Stimulated activated CD4-positive, alpha-beta T cell treated with anti-CD3 and anti-CD28 coated beads, Interleukin-2, amount 100 ng/mL, for 48 hours (primary cell): ENCODE results near the gene GABARAP.

Source experiments
- DNase-seq, 2 donors: peaks; one replicate each; pipeline ENCODE4 v3.0.0-alpha.2; 2020

GABARAP gene

GRCh38 chr17:7239091-7240027 lies 2.9 kb downstream of the GABARAP start, which contains the start of gene PHF23:
Gene PHF23 (minus strand): TSS chr17:7239457. CDS start chr17:7239279, 178 bp downstream.
- DNase-seq: peak; percentile 92 to 94

DNA sequence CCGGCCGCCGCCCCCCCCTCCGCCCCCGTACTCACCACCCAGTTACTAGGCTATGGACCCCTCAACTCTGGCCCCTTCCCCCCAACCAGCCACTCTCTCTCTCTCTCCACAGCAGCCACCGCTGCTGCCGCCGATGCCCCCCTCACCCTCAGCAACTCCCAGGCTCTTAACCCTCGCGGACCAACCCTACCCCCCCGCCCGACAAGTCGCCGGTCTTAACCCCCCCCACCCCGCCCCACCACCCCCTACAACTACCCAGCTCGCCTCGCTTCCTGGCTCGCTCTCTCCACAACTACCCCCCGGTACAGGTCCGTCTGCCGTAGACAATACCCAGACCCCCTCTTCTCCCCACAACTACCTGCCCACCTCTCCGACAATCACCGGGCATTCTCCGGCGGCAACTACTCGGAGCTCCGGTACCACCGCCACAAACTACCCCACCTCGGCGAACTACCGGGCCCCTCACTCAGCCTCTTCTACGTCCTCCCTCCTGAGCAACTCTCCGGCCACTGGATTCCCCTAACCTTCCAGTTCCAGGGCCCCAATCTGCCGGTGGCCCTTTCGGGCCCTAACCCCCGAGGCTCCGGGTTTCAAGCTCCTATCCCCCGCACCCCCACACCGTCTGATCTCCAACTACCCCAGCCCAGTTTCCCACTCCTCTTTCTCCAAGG lies 3.7 kb downstream of the GABARAP start:
- DNase-seq: no peak

- peak; percentile 75 to 81 for DNase-seq
Observed at GRCh38 chr17:7237761-7238419, 4.4 kb downstream of the GABARAP start.

DNA sequence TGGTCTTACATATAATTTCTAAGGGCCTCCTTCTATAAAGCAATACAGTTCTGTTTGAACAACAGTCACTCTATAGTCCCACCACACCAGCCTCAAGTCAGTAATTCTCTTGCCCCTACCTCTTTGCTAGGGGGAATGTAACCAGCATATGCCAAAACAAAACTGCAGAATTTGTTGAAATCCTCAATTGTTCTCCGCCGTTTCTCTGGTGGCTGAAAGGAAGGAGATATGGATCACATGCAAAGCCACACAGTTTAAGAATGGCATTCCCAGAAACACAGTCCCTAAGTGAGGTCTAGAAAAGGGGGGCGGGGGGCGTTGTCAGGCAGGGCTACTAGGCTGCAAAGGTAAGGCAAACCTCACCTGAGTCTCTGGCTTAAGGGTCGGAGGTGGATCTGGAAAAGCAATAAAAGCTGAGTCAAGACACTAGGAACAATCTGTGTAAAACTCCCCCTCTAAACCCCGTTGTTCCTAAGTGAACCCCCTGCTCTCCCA lies 4.9 kb downstream of the GABARAP start:
- DNase-seq: no peak

- DNase-seq: no peak
Observed at GRCh38 chr17:7236808-7237207, 5.4 kb downstream of the GABARAP start.

DNA sequence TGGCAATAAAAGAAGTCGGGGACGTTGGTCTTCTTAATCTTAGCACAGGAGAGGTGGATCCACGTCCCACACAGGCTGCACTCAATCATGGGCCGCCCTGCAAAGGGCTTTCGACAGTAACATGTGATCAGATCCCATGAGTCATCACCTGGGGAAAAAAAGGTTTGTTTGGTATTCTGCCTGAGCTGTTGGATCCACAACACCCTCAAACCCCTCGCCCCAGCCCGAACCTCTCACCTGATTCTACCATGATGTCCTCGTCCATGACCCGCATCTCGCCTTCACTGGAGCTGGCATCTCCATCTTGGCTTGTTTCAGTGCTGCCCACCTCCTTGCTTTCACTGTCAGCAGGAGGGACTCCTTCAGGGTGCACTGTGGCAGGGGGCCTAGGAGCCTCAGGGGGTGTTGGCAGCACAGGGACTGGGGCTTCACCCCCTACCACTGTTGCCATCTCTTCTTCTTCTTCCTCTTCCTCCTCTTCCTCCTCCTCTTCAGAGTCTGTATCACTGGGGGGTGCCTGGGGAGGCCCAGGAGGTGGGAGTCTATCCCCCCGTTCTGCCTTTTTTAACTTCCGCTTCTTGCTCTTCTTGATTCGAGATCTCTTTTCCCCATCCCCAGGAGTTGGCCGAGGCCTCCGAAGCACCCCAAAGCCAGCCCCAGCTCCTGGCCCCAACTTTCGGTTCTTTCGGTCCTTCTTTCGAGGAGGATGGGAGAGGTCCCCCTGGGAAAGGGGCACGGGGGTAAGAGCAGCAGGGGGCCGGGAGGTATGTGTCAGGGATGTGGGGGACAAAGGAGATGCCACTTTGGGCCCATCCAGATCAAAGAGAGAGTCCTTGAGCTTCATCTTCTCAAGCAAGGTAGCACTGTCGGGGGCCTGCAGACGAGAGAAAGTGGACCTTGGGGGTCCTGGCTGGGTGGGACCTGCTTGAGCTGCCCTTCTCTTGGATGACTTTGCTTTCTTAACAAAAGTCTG lies 6.3 kb downstream of the GABARAP start:
- DNase-seq: no peak

GRCh38 chr17:7234083-7234951 lies 7.9 kb downstream of the GABARAP start, which contains the start of gene DVL2:
Gene DVL2 (minus strand): TSS chr17:7234517. CDS start chr17:7234262, 255 bp downstream.
- peak; percentile 89 to 91 for DNase-seq

GRCh38 chr17:7233701-7234082 lies 8.6 kb downstream of the GABARAP start:
- no peak for DNase-seq

- DNase-seq: no peak
Observed at GRCh38 chr17:7232114-7232513, 10.1 kb downstream of the GABARAP start.

- no peak for DNase-seq
Observed at GRCh38 chr17:7229504-7229903, 12.7 kb downstream of the GABARAP start.

DNA sequence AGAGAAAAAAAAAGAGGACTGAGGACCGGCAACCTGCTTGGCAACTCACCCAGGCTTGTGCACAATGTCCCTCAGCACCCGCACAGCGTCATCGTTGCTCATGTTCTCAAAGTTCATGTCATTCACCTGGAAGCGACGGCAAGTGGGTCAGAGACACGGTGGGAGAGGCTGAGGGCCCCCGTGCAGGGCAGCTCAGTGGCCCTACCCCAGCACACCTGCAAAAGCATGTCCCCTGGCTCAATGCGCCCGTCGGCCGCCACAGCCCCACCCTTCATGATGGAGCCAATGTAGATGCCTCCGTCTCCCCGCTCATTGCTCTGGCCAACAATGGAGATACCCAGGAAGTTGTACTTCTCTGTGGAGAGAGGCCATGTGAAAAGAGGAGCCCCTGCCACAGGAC lies 13.3 kb downstream of the GABARAP start:
- DNase-seq: no peak

DNA sequence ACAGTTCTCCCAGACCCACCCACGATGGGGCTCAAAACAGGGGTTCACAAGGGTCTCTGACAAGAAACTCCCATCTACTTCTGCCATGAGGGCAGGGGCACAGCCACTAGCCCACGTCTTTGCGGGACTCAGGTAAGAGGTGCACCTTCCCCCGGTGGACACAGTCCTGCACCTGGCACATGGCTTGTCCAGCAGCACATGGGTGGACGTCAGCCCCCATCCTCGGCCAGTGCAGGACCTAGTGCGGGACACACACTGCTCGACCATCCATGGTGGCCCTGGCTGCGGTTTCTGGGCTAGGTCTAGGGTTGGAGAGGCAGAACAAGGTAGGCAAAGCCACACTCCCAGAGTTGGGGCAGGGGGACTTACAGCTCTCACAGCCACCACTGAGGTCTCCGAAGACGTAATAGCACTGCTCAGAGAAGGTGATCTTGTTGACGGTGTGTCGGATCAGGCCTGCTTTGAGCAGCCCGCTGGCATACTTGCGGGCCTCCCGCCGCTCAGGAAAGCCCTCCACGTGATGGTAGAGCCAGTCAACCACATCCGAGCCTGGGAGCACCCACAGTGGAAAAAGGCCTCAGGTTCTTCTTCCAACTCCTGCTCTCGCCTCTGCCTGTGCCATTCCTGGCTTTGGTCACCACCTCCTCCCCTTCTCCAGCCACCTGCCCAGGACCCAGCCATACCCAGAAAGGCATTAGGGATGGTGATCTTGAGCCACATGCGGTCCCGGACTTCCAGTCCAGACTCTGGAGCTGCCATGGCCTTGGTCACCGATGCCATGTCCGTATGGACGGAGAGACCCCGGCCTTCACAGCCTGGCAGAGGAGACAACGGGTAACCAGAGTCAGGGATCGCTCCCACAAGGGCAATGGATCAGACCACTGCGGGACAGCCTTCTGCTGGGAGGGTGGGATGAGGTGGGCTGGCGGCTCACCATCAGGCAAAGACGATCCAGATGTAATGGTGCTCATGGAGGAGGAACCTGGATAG lies 15.2 kb downstream of the GABARAP start:
- DNase-seq: no peak

- DNase-seq: no peak
Observed at GRCh38 chr17:7225711-7226331, 16.4 kb downstream of the GABARAP start.

DNA sequence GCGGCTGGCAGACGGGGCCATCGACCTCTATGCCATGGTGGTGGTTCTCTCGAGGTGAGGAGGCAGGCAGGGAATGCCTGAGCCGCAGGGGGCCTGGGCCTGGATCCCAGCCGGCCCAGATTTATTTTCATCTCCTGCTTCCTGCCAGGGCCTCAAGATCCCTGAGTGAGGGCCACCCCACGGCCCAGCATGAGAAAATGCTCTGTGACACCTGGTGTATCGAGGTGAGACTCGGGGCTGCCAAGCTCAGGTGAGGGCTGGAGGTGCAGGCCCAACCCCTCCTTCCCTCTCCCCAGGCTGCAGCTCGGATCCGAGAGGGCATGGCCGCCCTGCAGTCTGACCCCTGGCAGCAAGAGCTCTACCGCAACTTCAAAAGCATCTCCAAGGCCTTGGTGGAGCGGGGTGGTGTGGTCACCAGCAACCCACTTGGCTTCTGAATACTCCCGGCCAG lies 17.6 kb downstream of the GABARAP start:
- no peak for DNase-seq

- DNase-seq: no peak
Observed at GRCh38 chr17:7224110-7224509, 18.1 kb downstream of the GABARAP start.

DNA sequence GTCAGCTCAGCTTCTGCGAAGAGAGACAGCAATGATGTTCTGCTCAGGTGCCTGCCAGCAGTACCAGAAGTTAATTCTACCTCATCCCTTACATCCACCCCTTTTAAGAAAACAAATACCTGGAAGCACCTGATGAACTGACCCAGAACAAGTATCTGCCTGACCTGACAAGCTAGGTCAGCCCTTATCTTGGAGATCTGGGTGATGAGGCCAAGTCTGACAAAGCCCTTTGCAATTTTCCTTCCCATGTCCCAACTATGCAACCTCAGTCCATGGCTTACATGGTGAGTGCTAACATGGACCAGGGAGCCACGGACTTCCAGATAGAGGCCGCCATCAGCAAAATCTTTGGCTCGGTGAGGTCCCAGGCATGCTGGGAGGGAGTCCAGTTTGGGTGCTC lies 18.9 kb downstream of the GABARAP start:
- no peak for DNase-seq

GRCh38 chr17:7222972-7223292 lies 19.3 kb downstream of the GABARAP start:
- no peak for DNase-seq

- DNase-seq: no peak
Observed at GRCh38 chr17:7222093-7222971, 19.9 kb downstream of the GABARAP start.
